Erythroblast (primary cell): ENCODE measurements around the gene RHOXF2.
"Not testable (repeated sequence)": the region's sequence is repeated elsewhere in the genome, so short reads cannot be mapped to it uniquely, and the experiment has no call there.

Experiments
- GATA1 ChIP-seq: IDR thresholded peaks from 2 replicates; pipeline ENCODE4 v1.6.1; 2011; ENCODE audit warnings: low read depth, mild to moderate bottlenecking, control low read depth, low read length, moderate library complexity
- POLR2A ChIP-seq: IDR thresholded peaks from 2 replicates; pipeline ENCODE4 v1.6.1; 2011; ENCODE audit warnings: mild to moderate bottlenecking, low read length

DNA sequence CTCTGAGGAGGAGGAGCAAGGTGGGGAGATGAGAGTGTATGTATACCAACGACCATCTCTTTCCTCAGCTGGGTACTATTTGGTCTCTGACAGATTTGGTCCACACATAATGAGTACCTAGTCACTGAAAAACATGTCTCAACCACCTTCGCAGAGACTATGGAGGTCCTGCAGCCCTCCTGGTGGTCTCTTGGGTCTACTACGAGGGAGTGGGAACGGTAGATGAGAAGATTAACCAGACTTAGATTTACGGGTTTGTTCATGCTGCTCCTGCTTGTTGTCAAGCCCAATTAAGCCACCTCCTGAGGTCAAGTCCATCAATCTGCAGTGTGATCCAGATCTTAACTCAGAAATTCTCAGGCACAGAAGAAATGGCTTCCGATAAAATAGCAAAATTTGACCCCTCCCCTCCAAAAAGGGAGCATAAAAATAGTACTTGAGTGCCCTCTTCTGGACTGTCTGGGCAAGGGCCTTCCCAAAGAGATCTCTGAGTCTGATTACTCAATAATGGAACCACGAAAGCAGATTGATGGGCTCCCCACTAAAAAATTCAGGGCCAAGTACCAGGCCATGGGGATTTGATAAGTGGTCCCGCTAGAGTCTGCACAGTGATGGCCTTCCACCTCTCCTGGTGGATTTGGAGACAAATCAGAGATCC, 38.3 kb downstream of the RHOXF2 start:
- not testable (repeated sequence) for TF ChIP-seq POLR2A, GATA1
